ENCODE results near the gene TSPAN12.
A peak's percentile ranks its signal among the peaks of the same experiment; 100 is the strongest.
"Not testable (repeated sequence)": the region's sequence is repeated elsewhere in the genome, so short reads cannot be mapped to it uniquely, and the experiment has no call there.

Gene TSPAN12

GRCh38 chr7:120857588-120858573, at the start of gene TSPAN12:
Gene TSPAN12 (minus strand): TSS chr7:120858144. CDS start chr7:120856763, 1,381 bp downstream.
- DNase-seq (ENCODE audit: low spot score): peak; percentile 92

GRCh38 chr7:120898715-120899499, 41.0 kb upstream of the TSPAN12 start:
- no peak for DNase-seq (ENCODE audit: low spot score)

- DNase-seq (ENCODE audit: low spot score): not testable (repeated sequence)
Measured at GRCh38 chr7:120895253-120895652, 37.3 kb upstream of the TSPAN12 start.

- not testable (repeated sequence) for DNase-seq (ENCODE audit: low spot score)
Measured at GRCh38 chr7:120885602-120886001, 27.7 kb upstream of the TSPAN12 start.

- DNase-seq (ENCODE audit: low spot score): no peak
Measured at GRCh38 chr7:120877701-120878100, 19.8 kb upstream of the TSPAN12 start.

GRCh38 chr7:120876922-120877321, 19.0 kb upstream of the TSPAN12 start:
- DNase-seq (ENCODE audit: low spot score): no peak

- no peak for DNase-seq (ENCODE audit: low spot score)
Measured at GRCh38 chr7:120874722-120875121, 16.8 kb upstream of the TSPAN12 start.

- DNase-seq (ENCODE audit: low spot score): no peak
Measured at GRCh38 chr7:120874016-120874415, 16.1 kb upstream of the TSPAN12 start.

- DNase-seq (ENCODE audit: low spot score): no peak
Measured at GRCh38 chr7:120873401-120873800, 15.5 kb upstream of the TSPAN12 start.

GRCh38 chr7:120869700-120870099, 11.8 kb upstream of the TSPAN12 start:
- no peak for DNase-seq (ENCODE audit: low spot score)

GRCh38 chr7:120867932-120868331, 10.0 kb upstream of the TSPAN12 start:
- DNase-seq (ENCODE audit: low spot score): no peak

GRCh38 chr7:120865191-120865981, 7.4 kb upstream of the TSPAN12 start:
- DNase-seq (ENCODE audit: low spot score): no peak

- DNase-seq (ENCODE audit: low spot score): no peak
Measured at GRCh38 chr7:120864141-120864900, 6.4 kb upstream of the TSPAN12 start.

- no peak for DNase-seq (ENCODE audit: low spot score)
Measured at GRCh38 chr7:120862987-120863590, 5.1 kb upstream of the TSPAN12 start.

GRCh38 chr7:120860156-120860555, 2.2 kb upstream of the TSPAN12 start:
- DNase-seq (ENCODE audit: low spot score): no peak

GRCh38 chr7:120859459-120859858, 1.5 kb upstream of the TSPAN12 start:
- no peak for DNase-seq (ENCODE audit: low spot score)

- peak; percentile 29 for DNase-seq (ENCODE audit: low spot score)
Measured at GRCh38 chr7:120856621-120857352, 1.2 kb downstream of the TSPAN12 start.

- no peak for DNase-seq (ENCODE audit: low spot score)
Measured at GRCh38 chr7:120856198-120856597, 1.7 kb downstream of the TSPAN12 start.

GRCh38 chr7:120852700-120853099, 5.2 kb downstream of the TSPAN12 start:
- no peak for DNase-seq (ENCODE audit: low spot score)

- DNase-seq (ENCODE audit: low spot score): peak; percentile 49
Measured at GRCh38 chr7:120843109-120843508, 14.8 kb downstream of the TSPAN12 start.
